Measurements from ENCODE around the gene ASXL1. TPM values are rescaled to one million over a fixed set of nuclear protein-coding genes. Genes with fewer than 3 reads are reported as not detected.

The ASXL1 gene
- total RNA-seq, 6 donors from 2014 or later, result 60.6 to 389 (median 88.5) TPM

DNA sequence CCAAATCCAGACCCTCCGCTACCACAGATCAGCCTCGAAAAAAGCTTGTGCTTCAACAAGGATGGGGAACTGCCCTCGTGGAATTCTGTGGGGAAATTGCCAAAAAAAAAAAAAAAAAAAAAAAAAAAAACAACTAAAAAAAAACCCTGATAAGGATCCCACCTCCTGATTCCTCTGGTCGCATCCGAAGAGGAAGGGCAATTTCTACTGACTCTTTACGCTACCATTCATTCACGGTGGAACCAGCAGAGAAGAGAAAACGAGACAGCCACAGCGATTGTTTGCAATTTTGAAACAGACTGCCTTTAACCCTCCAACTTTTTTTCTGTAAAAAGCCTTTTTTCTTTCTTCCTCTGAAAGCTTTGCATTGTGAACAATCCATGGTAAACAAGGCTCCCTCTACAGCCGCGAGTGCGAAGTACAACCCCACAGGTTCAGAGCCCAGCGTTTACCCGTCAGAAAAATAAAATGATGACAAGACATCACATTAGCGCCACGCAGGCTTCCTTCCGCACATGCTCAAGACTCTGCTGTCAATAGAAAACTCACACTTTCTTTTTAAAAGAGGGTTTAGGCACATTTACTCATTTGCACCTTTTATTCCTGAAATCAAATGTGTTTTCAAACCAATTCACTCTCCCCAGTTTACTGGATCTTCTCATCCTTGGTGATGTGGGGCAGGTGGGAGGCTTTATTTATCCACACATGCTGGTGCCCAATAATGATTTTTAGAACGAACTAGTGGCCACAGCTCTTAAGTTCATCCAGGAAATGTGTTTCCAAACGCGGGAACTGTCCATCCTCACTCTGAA, 127.0 kb downstream of the ASXL1 start:
- peak; percentile 67 to 81 for ATAC-seq (ENCODE audit: low FRiP score in 2 of 2)
- H3K4me3 ChIP-seq, result peak overlapping the region in 3 of 4 donors; percentile 91 to 96 (median 93)
- WGBS, 2 donors, result 2 to 5% methylated on average over 18 to 20 of the region's 20 CpGs

DNA sequence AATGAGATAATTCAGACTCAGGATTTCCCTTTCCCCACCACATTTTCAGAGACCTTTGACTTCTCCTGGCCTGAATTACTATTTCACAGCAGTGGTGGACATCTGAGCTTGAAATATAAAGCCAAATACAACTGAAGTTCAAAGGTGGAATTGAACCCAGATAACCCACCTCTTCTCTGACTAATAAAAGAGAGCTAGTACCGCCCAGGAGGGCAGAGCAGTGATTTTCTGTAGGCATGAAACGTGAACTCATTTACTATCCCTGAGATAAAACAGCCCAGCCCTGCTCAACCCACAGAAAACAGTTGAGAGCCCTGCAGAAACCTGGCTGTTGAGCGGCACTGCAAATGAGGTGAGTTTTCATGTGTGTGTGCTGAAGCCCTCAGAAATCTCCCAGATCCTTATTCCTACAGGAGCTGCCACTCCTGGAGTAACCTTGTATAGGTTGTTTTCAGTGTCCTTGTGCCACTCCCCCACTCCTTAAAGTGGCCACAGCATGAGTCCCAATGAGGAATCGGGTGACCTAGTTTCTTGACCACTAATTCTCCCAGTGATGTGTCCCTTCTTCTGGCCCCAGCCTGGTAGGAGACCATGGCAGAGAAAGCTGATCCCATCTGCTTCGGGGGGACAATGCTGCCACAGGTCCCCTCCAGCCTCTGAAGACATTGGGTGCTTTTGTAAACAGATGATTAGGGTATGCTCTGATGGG, 127.8 kb downstream of the ASXL1 start:
- peak overlapping the region in 3 of 4 donors; percentile 79 to 94 (median 91) for H3K27ac ChIP-seq
- 59 to 72% methylated on average over 4 to 5 of the region's 5 CpGs for WGBS, 2 donors
- no peaks in the 10 kb centered on the region for H3K27me3 ChIP-seq
- H3K9me3 ChIP-seq, result no peaks in the 10 kb centered on the region
- no peak for ATAC-seq (ENCODE audit: low FRiP score in 2 of 2)
- peaks cover 14 to 38% (median 29%) of the 10 kb centered on the region in 4 donors for H3K4me1 ChIP-seq
- DNase-seq, result no peak
- H3K4me3 ChIP-seq, result no peak overlapping the region
- no peak for TF ChIP-seq POLR2AphosphoS5 (IDR thresholded peaks at IDR 0.05)
- TF ChIP-seq, protein P1, sequence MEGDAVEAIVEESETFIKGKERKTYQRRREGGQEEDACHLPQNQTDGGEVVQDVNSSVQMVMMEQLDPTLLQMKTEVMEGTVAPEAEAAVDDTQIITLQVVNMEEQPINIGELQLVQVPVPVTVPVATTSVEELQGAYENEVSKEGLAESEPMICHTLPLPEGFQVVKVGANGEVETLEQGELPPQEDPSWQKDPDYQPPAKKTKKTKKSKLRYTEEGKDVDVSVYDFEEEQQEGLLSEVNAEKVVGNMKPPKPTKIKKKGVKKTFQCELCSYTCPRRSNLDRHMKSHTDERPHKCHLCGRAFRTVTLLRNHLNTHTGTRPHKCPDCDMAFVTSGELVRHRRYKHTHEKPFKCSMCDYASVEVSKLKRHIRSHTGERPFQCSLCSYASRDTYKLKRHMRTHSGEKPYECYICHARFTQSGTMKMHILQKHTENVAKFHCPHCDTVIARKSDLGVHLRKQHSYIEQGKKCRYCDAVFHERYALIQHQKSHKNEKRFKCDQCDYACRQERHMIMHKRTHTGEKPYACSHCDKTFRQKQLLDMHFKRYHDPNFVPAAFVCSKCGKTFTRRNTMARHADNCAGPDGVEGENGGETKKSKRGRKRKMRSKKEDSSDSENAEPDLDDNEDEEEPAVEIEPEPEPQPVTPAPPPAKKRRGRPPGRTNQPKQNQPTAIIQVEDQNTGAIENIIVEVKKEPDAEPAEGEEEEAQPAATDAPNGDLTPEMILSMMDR (IDR thresholded peaks at IDR 0.05), result no peak
- no peak for TF ChIP-seq EP300 (IDR thresholded peaks at IDR 0.05)
- TF ChIP-seq POLR2A (IDR thresholded peaks at IDR 0.05), result no peak
- H3K36me3 ChIP-seq, result no peaks in the 10 kb centered on the region

More for the DNA sequence above, 127.0 kb downstream of the ASXL1 start:
- DNase-seq, result peak in 1 of 2 donors; percentile 79
- H3K4me1 ChIP-seq, result peaks cover 22 to 46% (median 37%) of the 10 kb centered on the region in 4 donors
- H3K27ac ChIP-seq, result peak overlapping the region; percentile 79 to 94 (median 87)
- no peak for TF ChIP-seq POLR2A (IDR thresholded peaks at IDR 0.05)
- peak in 1 of 2 donors; percentile 19 for TF ChIP-seq POLR2AphosphoS5 (IDR thresholded peaks at IDR 0.05)
- TF ChIP-seq EP300 (IDR thresholded peaks at IDR 0.05), result no peak
- TF ChIP-seq, protein P1 (IDR thresholded peaks at IDR 0.05), result peak; percentile 68 to 80 (median 74)
- no peaks in the 10 kb centered on the region for H3K27me3 ChIP-seq
- no peaks in the 10 kb centered on the region for H3K36me3 ChIP-seq
- no peaks in the 10 kb centered on the region for H3K9me3 ChIP-seq

DNA sequence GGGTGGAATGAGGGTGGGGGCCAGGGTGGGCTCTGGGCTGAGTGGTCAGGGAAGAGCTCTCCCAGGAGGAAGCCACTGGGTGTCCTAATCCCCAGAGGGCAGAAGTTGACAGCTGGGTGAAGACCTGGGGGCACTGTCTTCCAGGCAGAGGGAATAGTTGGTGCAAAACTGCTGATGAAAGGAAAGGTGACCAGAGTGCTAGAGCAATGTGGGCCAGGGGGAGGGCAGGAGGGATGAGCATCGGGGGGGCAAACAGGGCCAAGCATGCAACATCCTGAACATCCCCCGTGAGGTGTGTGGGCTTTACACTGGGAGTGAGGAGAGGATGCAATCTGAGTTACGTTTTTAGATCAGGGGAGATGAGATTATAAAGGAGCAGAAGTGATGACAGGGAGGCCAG, 129.2 kb downstream of the ASXL1 start:
- 78 to 89% methylated on average over 3 of the region's 3 CpGs for WGBS, 2 donors
- Histone ChIP-seq H3K4me3 (no peak overlapping the region), H3K27ac (no peak overlapping the region), H3K9me3 (no peaks in the 10 kb centered on the region), H3K27me3 (no peaks in the 10 kb centered on the region), H3K36me3 (no peaks in the 10 kb centered on the region), H3K4me1 (peaks cover 4 to 24% (median 15%) of the 10 kb centered on the region in 4 donors)
- ATAC-seq (ENCODE audit: low FRiP score in 2 of 2), result no peak
- TF ChIP-seq POLR2A (IDR thresholded peaks at IDR 0.05), result no peak
- TF ChIP-seq, protein P1 (IDR thresholded peaks at IDR 0.05), result no peak
- no peak for TF ChIP-seq EP300 (IDR thresholded peaks at IDR 0.05)
- no peak for TF ChIP-seq POLR2AphosphoS5 (IDR thresholded peaks at IDR 0.05)
- no peak for DNase-seq

DNA sequence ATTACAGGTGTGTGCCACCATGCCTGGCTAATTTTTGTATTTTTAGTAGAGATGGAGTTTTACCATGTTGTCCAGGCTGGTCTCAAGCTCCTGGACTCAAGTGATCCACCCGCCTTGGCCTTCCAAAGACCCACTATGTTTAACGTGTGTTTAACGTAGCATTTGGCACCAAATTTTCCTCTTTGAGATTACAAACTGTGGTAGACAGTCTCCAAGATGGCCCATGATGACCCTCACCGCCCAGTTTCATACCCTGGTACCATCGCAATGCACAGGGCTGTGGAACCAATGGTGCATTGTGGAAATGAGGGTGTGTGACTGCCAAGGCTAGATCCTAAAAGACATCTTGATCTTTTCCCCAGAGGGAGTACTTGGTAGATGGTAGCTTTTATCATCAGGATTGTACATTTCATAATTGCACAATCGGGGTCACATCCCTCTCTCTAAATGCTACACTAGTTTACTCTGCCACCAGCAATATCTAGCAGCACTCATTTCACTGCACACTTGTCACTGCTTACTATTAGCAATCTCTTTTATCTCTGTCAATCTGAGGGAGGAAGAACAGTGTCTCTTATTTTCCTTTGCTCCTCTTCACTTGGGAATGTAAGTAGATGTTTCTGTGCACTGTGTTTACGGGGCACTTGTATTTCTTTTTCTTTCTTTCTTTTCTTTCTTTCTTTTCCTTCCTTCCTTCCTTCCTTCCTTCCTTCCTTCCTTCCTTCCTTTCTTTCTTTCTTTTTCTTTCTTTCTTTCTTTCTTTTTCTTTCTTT, 130.1 kb downstream of the ASXL1 start:
- DNase-seq (no peak), ATAC-seq (ENCODE audit: low FRiP score in 2 of 2) (no peak)
- TF ChIP-seq EP300 (IDR thresholded peaks at IDR 0.05), result no peak
- no peak for TF ChIP-seq POLR2A (IDR thresholded peaks at IDR 0.05)
- TF ChIP-seq, protein P1 (IDR thresholded peaks at IDR 0.05), result no peak
- no peak for TF ChIP-seq POLR2AphosphoS5 (IDR thresholded peaks at IDR 0.05)
- no peaks in the 10 kb centered on the region for H3K36me3 ChIP-seq
- peaks cover 4 to 22% (median 14%) of the 10 kb centered on the region in 4 donors for H3K4me1 ChIP-seq
- H3K27me3 ChIP-seq, result no peaks in the 10 kb centered on the region
- H3K27ac ChIP-seq, result no peak overlapping the region
- no peak overlapping the region for H3K4me3 ChIP-seq
- H3K9me3 ChIP-seq, result no peaks in the 10 kb centered on the region
- WGBS, 2 donors, result 90 to 92% methylated on average over 7 of the region's 7 CpGs

Other genes with a start within 250 kb of the ASXL1 start
- gene TM9SF4, start 248.6 kb upstream of the ASXL1 start, total RNA-seq, result 10 to 100 TPM; 26.7 to 48.0 (median 37.1) TPM
- gene PLAGL2, start 150.6 kb upstream of the ASXL1 start, total RNA-seq, result 10 to 100 TPM; 11.4 to 17.1 (median 14.1) TPM
- 10 to 100 TPM; 12.6 to 31.5 (median 26.5) TPM for gene POFUT1, start 150.5 kb upstream of the ASXL1 start, total RNA-seq
- gene KIF3B, start 80.7 kb upstream of the ASXL1 start, total RNA-seq, result 10 to 100 TPM; 14.7 to 37.5 (median 26.7) TPM
- 10 to 100 TPM; 13.4 to 40.2 (median 19.0) TPM for gene NOL4L, start 227.0 kb downstream of the ASXL1 start, total RNA-seq